Sciatic nerve (tissue), 2 donors: ENCODE data around the gene DISP1. TPM values are rescaled to one million over a fixed set of nuclear protein-coding genes. Genes with fewer than 3 reads are reported as not detected.
A peak's percentile ranks its signal among the peaks of the same experiment; 100 is the strongest.

ENCODE experiments used
- ATAC-seq: fragments of 200-7000 bp; cut with Tn5 transposase; one replicate; pipeline ENCODE4 v1.9.1; 2020; ENCODE audit warnings: mild to moderate bottlenecking, moderate library complexity
- DNase-seq: peaks from one replicate; pipeline ENCODE4 v3.0.0-alpha.2; 2020; ENCODE audit warnings: low spot score
- intact Hi-C: fragments of 100-400 bp; cut with DNase I; formaldehyde crosslinking; loops from one replicate; pipeline ENCODE4 v1.14.2; 2022
- total RNA-seq: library from RNA; stranded (reverse); fragmentation: NEBNext Ultra II Directional; extraction: Animal tissue kit (Norgen Biotek cat#: 25700); gene quantifications from one replicate; pipeline ENCODE4 v1.2.1, GENCODE V29; 2021
- donor health status: DM: no; HTN: no; CAD: no.
- donor health status: DM: no; HTN: no; CAD: no.

DISP1 gene
- total RNA-seq: 23.9 TPM

- DNase-seq (peak; percentile 88), ATAC-seq (peak; percentile 97)
- intact Hi-C loops: no loop called here
These were observed at the start of gene DISP1 for GRCh38 chr1:222814536-222815439. Gene DISP1, plus strand, starts transcription at chr1:222815039. Its CDS starts 127,785 bp downstream, at chr1:222942824.

- DNase-seq (no peak), ATAC-seq (no peak)
- intact Hi-C loops: no loop called here
These were observed 47.7 kb upstream of the DISP1 start for GRCh38 chr1:222767152-222767571.

- DNase-seq (no peak), ATAC-seq (no peak)
- intact Hi-C loops: no loop called here
These were observed 46.2 kb upstream of the DISP1 start for GRCh38 chr1:222768592-222768991.

GRCh38 chr1:222769181-222769580 is 45.7 kb upstream of the DISP1 start:
- no peak for ATAC-seq
- intact Hi-C loops: no loop called here
- DNase-seq: no peak

- DNase-seq (no peak), ATAC-seq (no peak)
- intact Hi-C loops: no loop called here
These were observed 44.7 kb upstream of the DISP1 start for GRCh38 chr1:222769971-222770620.

GRCh38 chr1:222772996-222773379 is 41.9 kb upstream of the DISP1 start:
- ATAC-seq: peak; percentile 75
- intact Hi-C loops: no loop called here

GRCh38 chr1:222777463-222777862 is 37.4 kb upstream of the DISP1 start:
- intact Hi-C loops: no loop called here
- peak; percentile 70 for ATAC-seq
- no peak for DNase-seq

More at GRCh38 chr1:222772996-222773379, 41.9 kb upstream of the DISP1 start:
- DNase-seq: no peak

GRCh38 chr1:222777977-222778376 is 36.9 kb upstream of the DISP1 start:
- ATAC-seq (peak; percentile 30), DNase-seq (no peak)
- intact Hi-C loops: no loop called here

GRCh38 chr1:222781251-222781650 is 33.6 kb upstream of the DISP1 start:
- ATAC-seq (no peak), DNase-seq (no peak)
- intact Hi-C loops: no loop called here

- ATAC-seq (no peak), DNase-seq (no peak)
- intact Hi-C loops: no loop called here
These were observed 31.8 kb upstream of the DISP1 start for GRCh38 chr1:222783051-222783450.

GRCh38 chr1:222784371-222784770 is 30.5 kb upstream of the DISP1 start:
- intact Hi-C loops: no loop called here
- ATAC-seq (peak; percentile 52), DNase-seq (no peak)

- intact Hi-C loops: no loop called here
- DNase-seq (no peak), ATAC-seq (no peak)
These were observed 29.9 kb upstream of the DISP1 start for GRCh38 chr1:222784916-222785315.

GRCh38 chr1:222785529-222785928 is 29.3 kb upstream of the DISP1 start:
- DNase-seq (no peak), ATAC-seq (peak; percentile 60)
- intact Hi-C loops: no loop called here

GRCh38 chr1:222786121-222786520 is 28.7 kb upstream of the DISP1 start:
- no peak for ATAC-seq

GRCh38 chr1:222787729-222788128 is 27.1 kb upstream of the DISP1 start:
- DNase-seq (no peak), ATAC-seq (no peak)
- intact Hi-C loops: no loop called here

More at GRCh38 chr1:222786121-222786520, 28.7 kb upstream of the DISP1 start:
- intact Hi-C loops: no loop called here
- DNase-seq: no peak

GRCh38 chr1:222788402-222789156 is 26.3 kb upstream of the DISP1 start:
- intact Hi-C loops: no loop called here
- no peak for DNase-seq
- no peak for ATAC-seq

GRCh38 chr1:222790115-222790514 is 24.7 kb upstream of the DISP1 start:
- no peak for ATAC-seq
- intact Hi-C loops: no loop called here

GRCh38 chr1:222790520-222790919 is 24.3 kb upstream of the DISP1 start:
- no peak for DNase-seq
- intact Hi-C loops: no loop called here
- ATAC-seq: no peak

More at GRCh38 chr1:222790115-222790514, 24.7 kb upstream of the DISP1 start:
- no peak for DNase-seq

GRCh38 chr1:222791006-222791710 is 23.7 kb upstream of the DISP1 start:
- no peak for ATAC-seq
- intact Hi-C loops: no loop called here
- no peak for DNase-seq
